SHP77 treated with DMSO at 0.1 percent for 48 hours (cell line): ENCODE data around the gene CNBD2.
"Not testable (repeated sequence)": the region's sequence is repeated elsewhere in the genome, so short reads cannot be mapped to it uniquely, and the experiment has no call there.

ENCODE experiments used
- DNase-seq: peaks from one replicate; lab custom pipeline; 2025; lab: John Stamatoyannopoulos, UW

The CNBD2 gene

DNA sequence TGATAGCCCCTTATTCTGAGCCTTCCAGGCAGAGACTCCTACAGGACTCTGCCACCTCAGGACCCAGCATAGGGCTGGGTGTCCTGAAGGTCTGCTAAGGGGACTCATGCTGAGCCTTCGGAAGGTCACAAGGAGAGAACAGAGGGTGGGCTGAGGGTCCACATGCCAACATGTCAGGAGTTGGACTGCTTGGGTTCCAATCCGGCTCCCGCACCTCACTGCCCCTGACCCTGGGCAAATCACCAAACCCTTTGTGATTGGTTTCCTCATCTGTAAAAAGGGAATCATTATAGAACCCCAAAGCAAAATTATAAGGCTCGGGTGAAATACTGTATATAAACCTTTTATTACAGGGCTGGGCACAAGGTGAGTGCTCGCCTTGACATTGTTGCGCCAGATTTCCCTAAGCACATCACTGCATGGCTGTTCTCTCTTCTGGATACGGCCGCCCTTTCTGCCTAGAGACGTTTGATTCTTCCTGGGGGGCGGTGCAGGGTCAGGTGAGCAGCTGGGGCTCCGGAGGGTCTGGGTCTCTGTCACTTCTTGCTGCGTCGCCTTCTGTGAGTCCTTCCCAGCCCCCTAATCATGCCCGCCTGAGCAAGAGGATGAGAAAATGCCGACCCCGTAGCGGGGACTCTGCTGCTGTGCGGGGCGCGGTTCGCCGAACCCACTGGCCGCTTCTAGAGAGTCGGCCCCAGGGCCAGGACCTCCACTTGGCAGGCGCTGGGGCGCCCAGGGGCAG is 95.7 kb downstream of the CNBD2 start:
- no peak for DNase-seq

DNA sequence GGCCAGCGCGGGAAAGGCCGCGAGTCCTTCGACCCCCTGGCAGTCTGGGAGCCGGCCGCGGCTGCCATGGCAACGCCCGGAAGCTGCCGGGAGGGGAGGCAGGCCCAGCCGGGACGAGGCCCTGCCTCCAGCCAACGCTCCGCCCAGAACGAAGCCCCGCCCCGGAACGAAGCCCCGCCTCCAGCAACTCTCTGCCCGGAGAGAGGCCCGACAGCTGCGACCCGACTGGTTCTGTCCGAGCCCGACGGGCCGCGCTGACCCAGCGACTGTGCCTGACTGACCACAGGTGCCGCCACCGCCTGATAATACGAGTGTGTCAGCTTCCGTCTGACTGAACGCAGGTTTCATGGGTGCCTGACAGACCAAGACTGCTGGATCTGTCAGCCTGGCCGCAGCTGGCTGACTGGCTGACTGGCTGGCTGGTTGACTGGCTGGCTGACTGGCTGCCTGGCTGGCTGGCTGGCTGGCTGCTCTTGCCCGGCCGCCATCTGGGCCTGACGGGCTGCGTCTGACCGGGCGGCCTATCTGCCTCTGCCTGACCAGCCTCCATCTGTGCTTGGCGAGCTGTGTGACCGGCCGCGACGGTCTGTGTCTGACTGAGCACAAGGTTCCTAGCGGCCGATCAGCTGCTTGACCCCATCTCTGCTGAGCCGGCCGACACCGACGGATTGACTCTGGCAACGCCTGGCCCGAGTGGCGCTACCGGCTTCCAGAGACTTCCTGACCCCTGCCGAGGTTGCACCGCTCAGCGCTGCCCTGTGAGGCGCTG is 96.5 kb downstream of the CNBD2 start:
- peak; percentile 87 for DNase-seq

DNA sequence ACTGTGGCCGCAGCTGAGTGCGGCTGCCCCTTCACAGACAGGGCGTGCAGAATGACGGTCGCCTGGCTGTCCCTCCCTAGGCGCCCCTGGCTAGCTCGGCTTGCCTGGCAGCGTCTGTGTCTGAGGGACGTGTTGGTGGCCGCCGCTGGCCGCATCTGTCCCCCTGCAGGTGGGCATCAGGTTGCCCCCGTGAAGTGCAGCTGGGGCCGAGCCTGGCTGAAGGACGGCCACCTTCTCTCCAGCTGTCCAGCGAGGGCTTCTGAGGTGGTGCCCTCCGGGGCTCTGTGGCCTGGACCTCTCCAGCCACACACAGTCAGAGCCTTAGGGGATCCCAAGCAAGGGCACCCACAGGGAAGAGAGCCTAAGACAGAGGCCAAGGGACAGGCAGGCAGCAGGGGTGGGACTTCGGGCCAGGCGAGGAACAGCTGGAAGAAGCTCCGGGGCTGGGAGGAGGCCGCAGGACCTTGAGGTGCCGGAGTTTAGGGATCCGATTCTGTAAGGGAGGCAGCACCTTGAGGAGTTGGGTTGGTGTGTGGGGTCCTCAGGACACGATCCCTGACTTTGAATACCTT is 97.1 kb downstream of the CNBD2 start:
- DNase-seq: no peak

DNA sequence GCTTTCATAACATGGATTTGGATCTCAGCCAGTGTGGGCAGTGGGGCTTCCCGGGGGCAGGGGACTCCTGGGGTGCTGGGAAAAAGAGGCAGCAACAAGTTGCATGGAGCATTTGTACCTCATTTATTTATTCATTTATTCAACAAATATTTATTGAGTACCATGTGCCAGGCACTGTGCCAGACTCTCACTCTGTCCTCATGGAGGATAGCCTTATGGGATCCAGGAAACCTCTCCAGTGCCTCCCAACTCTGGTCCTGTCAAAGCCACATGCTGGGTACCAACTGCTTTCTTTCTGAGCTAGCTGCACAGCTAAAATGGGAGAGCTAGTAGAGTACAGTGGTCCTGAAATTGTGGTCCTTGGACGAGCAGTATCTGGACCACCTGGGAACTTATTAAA is 98.4 kb downstream of the CNBD2 start:
- no peak for DNase-seq

DNA sequence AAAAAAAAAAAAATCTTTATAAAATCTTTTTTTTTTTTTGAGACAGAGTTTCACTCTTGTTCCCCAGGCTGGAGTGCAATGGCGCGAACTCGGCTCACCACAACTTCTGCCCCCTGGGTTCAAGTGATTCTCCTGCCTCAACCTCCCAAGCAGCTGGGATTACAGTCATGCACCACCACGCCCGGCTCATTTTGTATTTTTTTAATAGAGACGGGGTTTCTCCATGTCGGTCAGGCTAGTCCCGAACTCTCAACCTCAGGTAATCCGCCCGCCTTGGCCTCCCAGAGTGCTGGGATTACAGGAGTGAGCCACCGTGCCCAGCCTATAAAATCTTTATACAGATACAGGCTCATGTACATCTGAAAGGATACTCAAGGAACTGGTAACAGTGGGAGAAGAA is 100.1 kb downstream of the CNBD2 start:
- DNase-seq: not testable (repeated sequence)

DNA sequence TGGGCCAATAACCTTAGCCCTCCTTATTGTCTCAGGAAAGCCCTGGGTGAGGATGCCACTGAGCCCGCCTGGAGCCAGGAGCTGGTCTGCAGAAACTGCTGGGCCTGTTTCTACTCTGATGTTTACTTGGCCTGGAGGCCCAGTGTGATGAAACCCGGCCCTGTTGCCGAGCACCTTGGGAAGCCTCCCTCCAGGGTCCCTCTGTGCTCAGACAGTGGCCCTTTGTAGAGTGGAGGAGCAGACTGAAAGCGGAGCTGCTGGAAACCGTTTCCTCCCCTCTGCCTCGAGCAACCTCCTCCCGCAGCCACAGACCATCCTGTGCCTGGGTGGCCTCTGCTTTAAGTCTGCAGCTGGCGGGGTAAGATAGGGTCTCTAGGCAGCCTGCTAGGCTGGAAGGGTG is 102.1 kb downstream of the CNBD2 start:
- DNase-seq: no peak

DNA sequence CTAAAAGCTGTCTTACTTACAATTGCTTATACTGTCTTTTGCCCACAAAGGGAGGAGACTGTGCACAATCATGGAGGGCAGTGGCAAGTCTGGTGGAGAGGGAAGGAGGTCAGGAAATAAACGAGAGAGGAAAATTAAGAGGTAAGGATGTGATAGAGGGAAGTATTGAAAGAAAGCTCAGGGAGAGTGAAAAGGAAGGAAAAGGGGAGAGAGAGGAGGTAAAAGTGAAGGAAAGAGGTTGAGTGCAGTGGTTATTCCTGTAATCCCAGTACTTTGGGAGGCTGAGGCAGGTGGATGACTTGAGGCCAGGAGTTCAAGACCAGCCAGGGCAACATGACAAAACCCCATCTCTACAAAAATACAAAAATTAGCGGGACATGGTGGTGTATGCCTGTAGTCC is 103.5 kb downstream of the CNBD2 start:
- DNase-seq: no peak

DNA sequence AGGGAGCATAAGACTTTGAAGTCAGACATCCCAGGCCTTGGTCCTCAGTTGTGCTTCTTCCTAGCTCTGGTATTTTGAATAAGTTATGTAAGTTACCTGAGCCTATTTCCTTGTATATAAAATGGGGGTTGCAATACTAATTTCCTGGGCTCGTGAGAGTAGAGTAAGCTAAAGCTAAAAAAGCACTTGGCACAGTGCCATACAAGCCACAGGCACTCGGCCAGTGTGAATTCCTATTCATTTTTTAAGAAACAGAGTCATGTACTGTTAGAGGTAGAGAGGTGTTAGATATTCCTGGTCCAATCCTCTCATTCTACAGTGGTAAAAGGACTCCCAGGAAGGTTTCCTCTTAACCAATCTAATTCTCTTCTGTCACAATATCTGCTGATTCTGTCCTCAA is 106.6 kb downstream of the CNBD2 start:
- DNase-seq: no peak

DNA sequence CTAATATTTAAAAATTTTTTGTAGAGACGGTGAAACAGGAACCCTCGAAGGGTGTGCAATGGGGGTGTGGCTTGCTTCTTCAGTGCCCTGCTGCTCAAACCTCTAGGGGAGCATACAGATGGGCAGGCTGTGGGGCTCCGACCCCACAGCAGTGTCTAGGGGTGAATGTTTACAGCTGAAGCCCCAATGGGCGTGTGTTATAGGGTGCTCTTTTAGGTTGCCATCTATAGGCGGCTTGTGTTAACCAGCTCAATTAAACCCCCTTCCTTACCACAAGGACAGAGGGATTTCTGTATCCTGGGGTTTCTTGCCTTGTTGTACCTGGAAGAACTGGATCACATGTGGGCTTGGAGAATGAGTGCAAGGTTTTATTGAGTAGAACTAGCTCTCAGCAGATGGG is 109.4 kb downstream of the CNBD2 start:
- not testable (repeated sequence) for DNase-seq

DNA sequence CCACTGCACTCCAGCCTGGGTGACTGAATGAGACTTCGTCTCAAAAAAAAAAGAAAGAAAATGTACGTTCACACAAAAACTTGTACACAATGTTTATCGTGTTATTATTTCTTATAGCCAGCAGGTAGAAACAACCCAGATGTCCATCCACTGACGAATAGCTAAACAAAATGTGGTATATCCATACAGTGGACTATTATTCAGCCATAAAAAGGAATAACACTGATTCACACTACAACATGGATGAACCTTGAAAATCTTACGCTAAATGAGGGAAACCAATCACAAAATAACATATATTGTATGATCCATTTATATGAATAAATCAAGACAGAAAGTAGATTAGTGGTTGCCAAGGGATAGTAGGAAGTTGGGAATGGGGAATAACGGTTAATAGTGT is 111.1 kb downstream of the CNBD2 start:
- no peak for DNase-seq

DNA sequence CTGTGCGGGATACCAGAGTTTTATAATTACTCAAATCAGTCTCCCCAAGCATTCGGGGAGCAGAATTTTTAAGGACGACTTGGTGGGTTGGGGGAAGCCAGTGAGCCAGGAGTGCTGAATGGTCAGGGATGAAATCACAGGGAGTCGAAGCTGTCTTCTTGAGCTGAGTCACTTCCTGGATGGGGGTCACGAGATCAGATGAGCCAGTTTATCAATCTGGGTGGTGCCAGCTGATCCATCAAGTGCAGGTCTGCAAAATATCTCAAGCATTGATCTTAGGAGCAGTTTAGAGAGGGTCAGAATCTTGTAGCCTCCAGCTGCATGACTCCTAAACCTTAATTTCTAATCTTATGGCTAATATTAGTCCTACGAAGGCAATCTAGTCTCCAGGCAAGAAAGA is 111.6 kb downstream of the CNBD2 start:
- DNase-seq: not testable (repeated sequence)
